ENCODE data around the gene SCMH1. TPM values are rescaled to one million over a fixed set of nuclear protein-coding genes. Genes with fewer than 3 reads are reported as not detected.

Gene SCMH1
- total and polyA plus RNA-seq, 2 experiments from 2014 or later, result 15.0 to 19.4 TPM

DNA sequence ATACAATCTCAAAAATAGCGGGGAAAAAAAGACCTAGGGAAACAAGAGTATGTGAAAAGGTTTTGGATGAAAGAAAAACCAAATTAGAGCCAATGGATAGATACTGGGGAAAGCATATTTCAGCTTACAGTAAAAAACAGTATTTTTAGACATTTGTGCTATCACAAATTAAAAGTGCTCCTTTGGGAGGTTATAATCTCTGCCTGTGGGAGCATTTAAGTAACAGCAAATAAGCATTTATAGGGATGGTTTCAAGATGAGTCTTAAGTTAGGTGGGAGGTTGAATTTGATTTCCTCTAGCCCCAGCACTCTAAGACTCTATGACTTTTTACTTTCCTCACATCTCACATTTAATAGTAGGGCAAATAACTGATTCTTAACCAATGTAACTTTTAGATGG lies 141.0 kb downstream of the SCMH1 start:
- H3K36me3 Mint-ChIP-seq (ENCODE audit: low read depth), result no peaks in the 10 kb centered on the region
- ATAC-seq, result no peak
- H3K27ac Mint-ChIP-seq, result no peak overlapping the region
- H3K4me3 ChIP-seq, result no peak overlapping the region
- no peaks in the 10 kb centered on the region for H4K20me1 ChIP-seq (replicated peaks; ENCODE audit: insufficient read depth)
- no peaks in the 10 kb centered on the region for H3F3A ChIP-seq (replicated peaks; ENCODE audit: low read depth)
- H3K4me1 ChIP-seq (ENCODE audit: insufficient read depth), result 0 out of 2 replicates have a peak, but pooled peaks cover 4% of the 10 kb centered on the region
- H3K4me2 ChIP-seq, result no peak overlapping the region
- H3K9me2 ChIP-seq (ENCODE audit: insufficient read depth), result no peaks in the 10 kb centered on the region
- H3K4me3 Mint-ChIP-seq, result no peak overlapping the region
- no peaks in the 10 kb centered on the region for H3K36me3 ChIP-seq (ENCODE audit: insufficient read depth)
- no peaks in the 10 kb centered on the region for H3K27me3 Mint-ChIP-seq (ENCODE audit: insufficient read depth, low read depth, poor library complexity)
- no peak overlapping the region for H2AFZ ChIP-seq
- no peak overlapping the region for H3K27ac ChIP-seq (ENCODE audit: low read depth)
- H3K27me3 ChIP-seq (ENCODE audit: insufficient read depth), result no peaks in the 10 kb centered on the region
- no peak for DNase-seq (ENCODE audit: low spot score)
- peaks cover 8% of the 10 kb centered on the region; the same call in 2 of the 3 replicates for H3K4me1 Mint-ChIP-seq
- no peaks in the 10 kb centered on the region for H3K9me3 Mint-ChIP-seq
- TF ChIP-seq, protein P1, sequence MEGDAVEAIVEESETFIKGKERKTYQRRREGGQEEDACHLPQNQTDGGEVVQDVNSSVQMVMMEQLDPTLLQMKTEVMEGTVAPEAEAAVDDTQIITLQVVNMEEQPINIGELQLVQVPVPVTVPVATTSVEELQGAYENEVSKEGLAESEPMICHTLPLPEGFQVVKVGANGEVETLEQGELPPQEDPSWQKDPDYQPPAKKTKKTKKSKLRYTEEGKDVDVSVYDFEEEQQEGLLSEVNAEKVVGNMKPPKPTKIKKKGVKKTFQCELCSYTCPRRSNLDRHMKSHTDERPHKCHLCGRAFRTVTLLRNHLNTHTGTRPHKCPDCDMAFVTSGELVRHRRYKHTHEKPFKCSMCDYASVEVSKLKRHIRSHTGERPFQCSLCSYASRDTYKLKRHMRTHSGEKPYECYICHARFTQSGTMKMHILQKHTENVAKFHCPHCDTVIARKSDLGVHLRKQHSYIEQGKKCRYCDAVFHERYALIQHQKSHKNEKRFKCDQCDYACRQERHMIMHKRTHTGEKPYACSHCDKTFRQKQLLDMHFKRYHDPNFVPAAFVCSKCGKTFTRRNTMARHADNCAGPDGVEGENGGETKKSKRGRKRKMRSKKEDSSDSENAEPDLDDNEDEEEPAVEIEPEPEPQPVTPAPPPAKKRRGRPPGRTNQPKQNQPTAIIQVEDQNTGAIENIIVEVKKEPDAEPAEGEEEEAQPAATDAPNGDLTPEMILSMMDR (conservative IDR thresholded peaks at IDR 0.05; ENCODE audit: low read depth in 2 of 2), result no peak
- TF ChIP-seq CREB1 (CRISPR knock-in tag; IDR thresholded peaks at IDR 0.05; ENCODE audit: low read depth) (no peak), ZNF331 (CRISPR knock-in tag; IDR thresholded peaks at IDR 0.05; ENCODE audit: low read depth) (no peak), NANOG (IDR thresholded peaks at IDR 0.05; ENCODE audit: borderline replicate concordance) (no peak), EZH2 (IDR thresholded peaks at IDR 0.05; ENCODE audit: low read depth, unreplicated experiment) (no peak), EZH2phosphoT487 (IDR thresholded peaks at IDR 0.05; ENCODE audit: unreplicated experiment) (no peak), STAT1 (IDR thresholded peaks at IDR 0.05; ENCODE audit: unreplicated experiment) (no peak), JUNB (IDR thresholded peaks at IDR 0.05; ENCODE audit: unreplicated experiment) (no peak), POLR2AphosphoS5 (IDR thresholded peaks at IDR 0.05; ENCODE audit: low read depth) (no peak)
- TF ChIP-seq, protein P2, sequence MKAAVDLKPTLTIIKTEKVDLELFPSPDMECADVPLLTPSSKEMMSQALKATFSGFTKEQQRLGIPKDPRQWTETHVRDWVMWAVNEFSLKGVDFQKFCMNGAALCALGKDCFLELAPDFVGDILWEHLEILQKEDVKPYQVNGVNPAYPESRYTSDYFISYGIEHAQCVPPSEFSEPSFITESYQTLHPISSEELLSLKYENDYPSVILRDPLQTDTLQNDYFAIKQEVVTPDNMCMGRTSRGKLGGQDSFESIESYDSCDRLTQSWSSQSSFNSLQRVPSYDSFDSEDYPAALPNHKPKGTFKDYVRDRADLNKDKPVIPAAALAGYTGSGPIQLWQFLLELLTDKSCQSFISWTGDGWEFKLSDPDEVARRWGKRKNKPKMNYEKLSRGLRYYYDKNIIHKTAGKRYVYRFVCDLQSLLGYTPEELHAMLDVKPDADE (IDR thresholded peaks at IDR 0.05), result no peak
- TF ChIP-seq, protein P3, sequence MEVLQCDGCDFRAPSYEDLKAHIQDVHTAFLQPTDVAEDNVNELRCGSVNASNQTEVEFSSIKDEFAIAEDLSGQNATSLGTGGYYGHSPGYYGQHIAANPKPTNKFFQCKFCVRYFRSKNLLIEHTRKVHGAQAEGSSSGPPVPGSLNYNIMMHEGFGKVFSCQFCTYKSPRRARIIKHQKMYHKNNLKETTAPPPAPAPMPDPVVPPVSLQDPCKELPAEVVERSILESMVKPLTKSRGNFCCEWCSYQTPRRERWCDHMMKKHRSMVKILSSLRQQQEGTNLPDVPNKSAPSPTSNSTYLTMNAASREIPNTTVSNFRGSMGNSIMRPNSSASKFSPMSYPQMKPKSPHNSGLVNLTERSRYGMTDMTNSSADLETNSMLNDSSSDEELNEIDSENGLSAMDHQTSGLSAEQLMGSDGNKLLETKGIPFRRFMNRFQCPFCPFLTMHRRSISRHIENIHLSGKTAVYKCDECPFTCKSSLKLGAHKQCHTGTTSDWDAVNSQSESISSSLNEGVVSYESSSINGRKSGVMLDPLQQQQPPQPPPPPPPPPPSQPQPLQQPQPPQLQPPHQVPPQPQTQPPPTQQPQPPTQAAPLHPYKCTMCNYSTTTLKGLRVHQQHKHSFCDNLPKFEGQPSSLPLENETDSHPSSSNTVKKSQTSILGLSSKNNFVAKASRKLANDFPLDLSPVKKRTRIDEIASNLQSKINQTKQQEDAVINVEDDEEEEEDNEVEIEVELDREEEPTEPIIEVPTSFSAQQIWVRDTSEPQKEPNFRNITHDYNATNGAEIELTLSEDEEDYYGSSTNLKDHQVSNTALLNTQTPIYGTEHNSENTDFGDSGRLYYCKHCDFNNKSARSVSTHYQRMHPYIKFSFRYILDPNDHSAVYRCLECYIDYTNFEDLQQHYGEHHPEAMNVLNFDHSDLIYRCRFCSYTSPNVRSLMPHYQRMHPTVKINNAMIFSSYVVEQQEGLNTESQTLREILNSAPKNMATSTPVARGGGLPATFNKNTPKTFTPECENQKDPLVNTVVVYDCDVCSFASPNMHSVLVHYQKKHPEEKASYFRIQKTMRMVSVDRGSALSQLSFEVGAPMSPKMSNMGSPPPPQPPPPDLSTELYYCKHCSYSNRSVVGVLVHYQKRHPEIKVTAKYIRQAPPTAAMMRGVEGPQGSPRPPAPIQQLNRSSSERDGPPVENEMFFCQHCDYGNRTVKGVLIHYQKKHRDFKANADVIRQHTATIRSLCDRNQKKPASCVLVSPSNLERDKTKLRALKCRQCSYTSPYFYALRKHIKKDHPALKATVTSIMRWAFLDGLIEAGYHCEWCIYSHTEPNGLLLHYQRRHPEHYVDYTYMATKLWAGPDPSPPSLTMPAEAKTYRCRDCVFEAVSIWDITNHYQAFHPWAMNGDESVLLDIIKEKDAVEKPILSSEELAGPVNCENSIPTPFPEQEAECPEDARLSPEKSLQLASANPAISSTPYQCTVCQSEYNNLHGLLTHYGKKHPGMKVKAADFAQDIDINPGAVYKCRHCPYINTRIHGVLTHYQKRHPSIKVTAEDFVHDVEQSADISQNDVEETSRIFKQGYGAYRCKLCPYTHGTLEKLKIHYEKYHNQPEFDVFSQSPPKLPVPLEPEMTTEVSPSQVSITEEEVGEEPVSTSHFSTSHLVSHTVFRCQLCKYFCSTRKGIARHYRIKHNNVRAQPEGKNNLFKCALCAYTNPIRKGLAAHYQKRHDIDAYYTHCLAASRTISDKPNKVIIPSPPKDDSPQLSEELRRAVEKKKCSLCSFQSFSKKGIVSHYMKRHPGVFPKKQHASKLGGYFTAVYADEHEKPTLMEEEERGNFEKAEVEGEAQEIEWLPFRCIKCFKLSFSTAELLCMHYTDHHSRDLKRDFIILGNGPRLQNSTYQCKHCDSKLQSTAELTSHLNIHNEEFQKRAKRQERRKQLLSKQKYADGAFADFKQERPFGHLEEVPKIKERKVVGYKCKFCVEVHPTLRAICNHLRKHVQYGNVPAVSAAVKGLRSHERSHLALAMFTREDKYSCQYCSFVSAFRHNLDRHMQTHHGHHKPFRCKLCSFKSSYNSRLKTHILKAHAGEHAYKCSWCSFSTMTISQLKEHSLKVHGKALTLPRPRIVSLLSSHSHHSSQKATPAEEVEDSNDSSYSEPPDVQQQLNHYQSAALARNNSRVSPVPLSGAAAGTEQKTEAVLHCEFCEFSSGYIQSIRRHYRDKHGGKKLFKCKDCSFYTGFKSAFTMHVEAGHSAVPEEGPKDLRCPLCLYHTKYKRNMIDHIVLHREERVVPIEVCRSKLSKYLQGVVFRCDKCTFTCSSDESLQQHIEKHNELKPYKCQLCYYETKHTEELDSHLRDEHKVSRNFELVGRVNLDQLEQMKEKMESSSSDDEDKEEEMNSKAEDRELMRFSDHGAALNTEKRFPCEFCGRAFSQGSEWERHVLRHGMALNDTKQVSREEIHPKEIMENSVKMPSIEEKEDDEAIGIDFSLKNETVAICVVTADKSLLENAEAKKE (CRISPR knock-in tag; IDR thresholded peaks at IDR 0.05), result no peak
- TF ChIP-seq, protein P4, sequence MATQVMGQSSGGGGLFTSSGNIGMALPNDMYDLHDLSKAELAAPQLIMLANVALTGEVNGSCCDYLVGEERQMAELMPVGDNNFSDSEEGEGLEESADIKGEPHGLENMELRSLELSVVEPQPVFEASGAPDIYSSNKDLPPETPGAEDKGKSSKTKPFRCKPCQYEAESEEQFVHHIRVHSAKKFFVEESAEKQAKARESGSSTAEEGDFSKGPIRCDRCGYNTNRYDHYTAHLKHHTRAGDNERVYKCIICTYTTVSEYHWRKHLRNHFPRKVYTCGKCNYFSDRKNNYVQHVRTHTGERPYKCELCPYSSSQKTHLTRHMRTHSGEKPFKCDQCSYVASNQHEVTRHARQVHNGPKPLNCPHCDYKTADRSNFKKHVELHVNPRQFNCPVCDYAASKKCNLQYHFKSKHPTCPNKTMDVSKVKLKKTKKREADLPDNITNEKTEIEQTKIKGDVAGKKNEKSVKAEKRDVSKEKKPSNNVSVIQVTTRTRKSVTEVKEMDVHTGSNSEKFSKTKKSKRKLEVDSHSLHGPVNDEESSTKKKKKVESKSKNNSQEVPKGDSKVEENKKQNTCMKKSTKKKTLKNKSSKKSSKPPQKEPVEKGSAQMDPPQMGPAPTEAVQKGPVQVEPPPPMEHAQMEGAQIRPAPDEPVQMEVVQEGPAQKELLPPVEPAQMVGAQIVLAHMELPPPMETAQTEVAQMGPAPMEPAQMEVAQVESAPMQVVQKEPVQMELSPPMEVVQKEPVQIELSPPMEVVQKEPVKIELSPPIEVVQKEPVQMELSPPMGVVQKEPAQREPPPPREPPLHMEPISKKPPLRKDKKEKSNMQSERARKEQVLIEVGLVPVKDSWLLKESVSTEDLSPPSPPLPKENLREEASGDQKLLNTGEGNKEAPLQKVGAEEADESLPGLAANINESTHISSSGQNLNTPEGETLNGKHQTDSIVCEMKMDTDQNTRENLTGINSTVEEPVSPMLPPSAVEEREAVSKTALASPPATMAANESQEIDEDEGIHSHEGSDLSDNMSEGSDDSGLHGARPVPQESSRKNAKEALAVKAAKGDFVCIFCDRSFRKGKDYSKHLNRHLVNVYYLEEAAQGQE (IDR thresholded peaks at IDR 0.05; ENCODE audit: unreplicated experiment), result no peak
- H3K79me2 ChIP-seq (replicated peaks; ENCODE audit: insufficient read depth), result no peaks in the 10 kb centered on the region
